A204.1 (cell line): ENCODE measurements around the gene RPUSD4.
A peak's percentile ranks its signal among the peaks of the same experiment; 100 is the strongest.

ENCODE experiments used
- FAIRE-seq: peaks from 2 replicates; lab custom pipeline; 2012; peaks lifted over from hg19 to GRCh38; lab: Jason Lieb, UNC

Gene RPUSD4

GRCh38 chr11:126212089-126212660 lies 725 bp upstream of the RPUSD4 start:
- FAIRE-seq: no peak

- FAIRE-seq: no peak
Measured at GRCh38 chr11:126210871-126211235, 597 bp downstream of the RPUSD4 start.

GRCh38 chr11:126207896-126208295 lies 3.6 kb downstream of the RPUSD4 start:
- no peak for FAIRE-seq

- FAIRE-seq: no peak
Measured at GRCh38 chr11:126205359-126205758, 6.1 kb downstream of the RPUSD4 start.

- FAIRE-seq: no peak
Measured at GRCh38 chr11:126202646-126203359, 8.6 kb downstream of the RPUSD4 start.

GRCh38 chr11:126198648-126199047 lies 12.8 kb downstream of the RPUSD4 start:
- FAIRE-seq: no peak

GRCh38 chr11:126197277-126197939 lies 14.0 kb downstream of the RPUSD4 start:
- FAIRE-seq: no peak

GRCh38 chr11:126195119-126195518 lies 16.3 kb downstream of the RPUSD4 start:
- FAIRE-seq: no peak

GRCh38 chr11:126194121-126194543 lies 17.3 kb downstream of the RPUSD4 start:
- peak; percentile 92 for FAIRE-seq

GRCh38 chr11:126193038-126193478 lies 18.4 kb downstream of the RPUSD4 start:
- FAIRE-seq: no peak

GRCh38 chr11:126192361-126192760 lies 19.1 kb downstream of the RPUSD4 start:
- no peak for FAIRE-seq

- no peak for FAIRE-seq
Measured at GRCh38 chr11:126191379-126192073, 19.9 kb downstream of the RPUSD4 start.

GRCh38 chr11:126190792-126191191 lies 20.7 kb downstream of the RPUSD4 start:
- FAIRE-seq: no peak

GRCh38 chr11:126189109-126189929 lies 22.1 kb downstream of the RPUSD4 start:
- no peak for FAIRE-seq

GRCh38 chr11:126188332-126189108 lies 22.9 kb downstream of the RPUSD4 start:
- no peak for FAIRE-seq

- FAIRE-seq: no peak
Measured at GRCh38 chr11:126186708-126187529, 24.5 kb downstream of the RPUSD4 start.

GRCh38 chr11:126186025-126186698 lies 25.3 kb downstream of the RPUSD4 start:
- no peak for FAIRE-seq

- no peak for FAIRE-seq
Measured at GRCh38 chr11:126185259-126186024, 26.0 kb downstream of the RPUSD4 start.
